ENCODE data around the gene ASB1. TPM values are rescaled to one million over a fixed set of nuclear protein-coding genes. Genes with fewer than 3 reads are reported as not detected.

Gene ASB1
- total RNA-seq, 1 donor from 2014 or later, result 12.3 TPM

DNA sequence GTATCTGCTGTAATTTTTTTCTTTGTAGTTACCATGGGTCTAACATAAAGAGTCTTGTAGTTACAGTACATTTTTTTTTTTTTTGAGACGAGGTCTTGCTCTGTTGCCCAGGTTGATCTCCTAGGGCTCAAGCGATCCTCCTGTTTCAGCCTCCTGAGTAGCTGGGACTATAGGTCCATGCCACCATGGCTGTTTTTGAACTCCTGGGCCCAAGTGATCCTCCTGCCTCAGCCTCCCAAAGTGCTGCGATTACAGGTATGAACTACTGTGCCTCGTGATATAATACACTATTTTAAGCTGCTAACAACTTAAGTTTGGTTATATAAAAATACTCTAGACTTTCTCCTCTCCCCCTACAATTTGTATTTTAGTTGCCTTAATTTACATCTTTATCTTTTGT lies 46.3 kb downstream of the ASB1 start:
- no peak for ATAC-seq

DNA sequence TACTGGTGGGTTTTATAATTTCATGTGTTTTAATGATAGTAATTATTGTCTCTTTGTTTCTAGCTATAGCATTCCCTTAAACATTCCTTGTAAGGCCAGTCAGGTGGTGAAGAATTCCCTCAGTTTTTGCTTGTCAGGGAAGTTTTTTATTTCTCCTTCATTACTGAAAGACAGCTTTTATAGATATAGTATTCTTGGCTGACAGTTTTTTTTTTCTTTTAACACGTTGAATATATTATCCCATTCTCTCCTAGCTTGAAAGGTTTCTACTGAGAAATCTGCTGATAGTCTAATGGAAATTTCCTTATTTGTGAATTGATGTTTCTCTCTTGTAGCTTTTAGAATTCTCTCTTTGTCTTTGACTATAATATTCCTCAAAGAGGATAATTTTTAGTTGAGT lies 46.8 kb downstream of the ASB1 start:
- ATAC-seq, result no peak

DNA sequence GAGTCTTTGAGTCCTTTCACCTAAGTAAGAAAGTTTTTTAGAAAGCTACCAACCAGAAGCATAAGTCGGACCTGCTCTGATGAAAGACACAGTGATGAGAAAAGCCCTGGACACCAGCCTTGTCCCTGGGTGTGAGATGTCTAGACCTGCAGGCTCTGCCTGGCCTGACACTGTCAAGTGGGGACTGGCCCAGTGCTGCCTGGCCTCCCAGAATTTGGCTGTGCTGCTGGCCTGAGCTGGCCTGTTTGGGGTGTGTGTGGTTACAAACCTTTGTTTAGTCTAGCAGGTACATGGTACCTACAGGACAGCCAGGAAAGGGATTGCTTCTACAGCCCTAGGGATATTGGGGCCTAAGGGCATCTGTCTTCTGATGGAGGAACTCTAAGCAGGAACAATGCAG lies 48.3 kb downstream of the ASB1 start:
- no peak for ATAC-seq

DNA sequence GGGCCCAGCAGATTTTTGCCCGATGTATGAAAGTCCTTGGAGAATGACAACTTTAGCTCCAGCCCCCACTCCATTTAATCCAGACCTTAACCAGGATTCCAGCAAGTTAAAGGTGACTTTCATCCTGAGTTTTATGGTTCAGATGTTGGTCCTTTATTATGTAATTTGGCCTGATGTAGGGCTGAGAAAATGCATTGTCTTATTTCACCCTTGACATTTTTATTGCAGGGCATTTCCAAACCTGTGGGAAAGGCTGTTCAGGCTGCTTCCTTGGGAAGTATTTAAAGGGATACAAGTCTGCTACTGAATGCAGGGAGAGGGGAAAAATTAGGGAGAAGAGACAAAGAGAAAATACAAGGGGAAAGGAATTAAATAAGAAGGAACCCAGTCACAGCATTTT lies 48.8 kb downstream of the ASB1 start:
- ATAC-seq, result no peak

DNA sequence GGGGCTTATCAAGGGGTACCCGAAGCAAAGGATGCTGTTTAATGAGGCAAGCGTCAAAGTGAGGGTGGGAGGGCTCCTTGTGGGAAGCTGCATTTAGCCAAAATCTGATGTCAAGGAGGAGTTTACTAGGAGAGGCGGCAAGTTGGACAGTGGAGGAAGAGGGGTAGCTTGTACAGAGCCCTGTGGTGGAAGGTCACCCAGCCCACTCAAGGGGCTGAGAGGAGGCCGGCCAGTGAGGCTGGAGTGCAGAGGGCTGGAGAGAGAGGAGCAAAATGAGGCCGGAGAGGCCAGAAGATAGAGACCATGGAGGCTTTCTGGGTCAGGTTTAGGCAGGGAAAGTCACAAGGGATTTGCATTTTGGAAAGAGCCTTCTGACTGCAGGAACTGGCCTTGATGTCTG lies 49.5 kb downstream of the ASB1 start:
- no peak for ATAC-seq

DNA sequence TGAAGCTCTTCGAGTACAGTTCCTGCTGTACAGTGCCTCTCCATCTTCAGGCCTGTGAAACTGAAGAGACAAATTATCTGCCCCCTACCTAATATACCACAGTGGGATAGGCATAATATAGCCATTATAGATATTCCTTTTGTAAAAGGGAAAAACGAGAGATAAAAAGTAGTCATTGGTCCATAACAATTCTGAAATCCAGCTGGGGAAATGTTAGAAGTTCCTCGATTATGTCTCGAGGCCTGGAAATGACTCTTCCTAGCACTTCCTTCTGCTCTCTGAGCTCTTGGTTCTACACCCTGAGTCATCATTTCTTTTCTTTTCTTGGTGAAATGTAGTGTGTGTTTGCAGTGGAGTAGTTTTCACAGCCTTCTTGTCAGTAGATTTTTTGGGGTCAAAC lies 51.5 kb downstream of the ASB1 start:
- no peak for ATAC-seq

DNA sequence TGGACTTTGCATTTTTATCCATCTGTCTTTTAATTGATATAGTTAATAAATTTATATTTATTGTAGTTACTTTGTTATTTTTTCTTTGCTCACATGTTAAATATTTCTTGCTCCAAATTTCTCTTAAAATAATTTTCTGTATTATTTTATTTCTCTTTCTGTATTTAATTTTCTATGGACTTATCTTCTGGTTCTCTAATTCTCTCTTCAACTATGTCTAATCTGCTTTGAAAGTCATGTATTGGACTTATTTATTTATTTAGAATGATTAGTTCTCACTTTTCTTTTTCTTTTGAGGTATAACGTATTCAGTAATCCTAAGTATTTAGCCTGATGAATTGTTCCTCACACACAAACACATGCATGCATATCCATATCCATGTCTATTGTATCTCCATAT lies 53.1 kb downstream of the ASB1 start:
- ATAC-seq, result no peak

DNA sequence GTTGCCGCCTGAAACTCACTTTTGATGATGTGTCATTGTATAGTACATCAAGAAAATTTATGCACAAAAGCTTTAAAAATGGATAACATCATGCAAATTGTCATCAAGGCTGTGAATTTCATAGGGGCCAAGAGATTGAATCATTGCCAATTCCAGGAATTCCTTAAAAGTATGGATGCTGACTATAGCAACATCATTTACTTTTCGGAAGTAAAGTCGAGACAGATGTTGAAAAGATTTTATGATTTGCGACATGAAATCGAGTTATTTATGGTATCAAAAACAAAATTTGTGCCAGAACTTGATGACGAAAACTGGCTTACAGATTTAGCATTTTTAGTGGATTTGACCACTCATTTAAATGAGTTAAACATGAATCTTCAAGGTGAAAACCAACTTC lies 56.3 kb downstream of the ASB1 start:
- no peak for ATAC-seq

DNA sequence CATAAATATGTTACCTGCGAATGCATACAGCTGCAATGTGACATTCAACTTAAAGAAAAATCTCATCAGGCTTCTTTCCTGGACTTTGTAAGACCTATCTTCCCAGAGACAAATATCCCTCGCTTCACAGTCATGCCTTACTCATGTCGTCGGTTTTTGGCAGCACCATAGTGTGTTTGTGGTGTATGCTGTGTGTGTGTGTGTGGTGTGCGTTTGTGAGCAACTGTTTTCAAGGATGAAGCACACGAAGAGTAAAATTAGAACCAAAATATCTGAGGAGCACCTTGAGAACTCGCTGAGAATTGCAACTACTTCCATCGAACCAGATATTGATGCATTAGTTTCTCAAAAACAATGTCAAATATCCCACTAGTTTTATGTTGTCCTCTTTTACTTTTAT lies 56.9 kb downstream of the ASB1 start:
- no peak for ATAC-seq

DNA sequence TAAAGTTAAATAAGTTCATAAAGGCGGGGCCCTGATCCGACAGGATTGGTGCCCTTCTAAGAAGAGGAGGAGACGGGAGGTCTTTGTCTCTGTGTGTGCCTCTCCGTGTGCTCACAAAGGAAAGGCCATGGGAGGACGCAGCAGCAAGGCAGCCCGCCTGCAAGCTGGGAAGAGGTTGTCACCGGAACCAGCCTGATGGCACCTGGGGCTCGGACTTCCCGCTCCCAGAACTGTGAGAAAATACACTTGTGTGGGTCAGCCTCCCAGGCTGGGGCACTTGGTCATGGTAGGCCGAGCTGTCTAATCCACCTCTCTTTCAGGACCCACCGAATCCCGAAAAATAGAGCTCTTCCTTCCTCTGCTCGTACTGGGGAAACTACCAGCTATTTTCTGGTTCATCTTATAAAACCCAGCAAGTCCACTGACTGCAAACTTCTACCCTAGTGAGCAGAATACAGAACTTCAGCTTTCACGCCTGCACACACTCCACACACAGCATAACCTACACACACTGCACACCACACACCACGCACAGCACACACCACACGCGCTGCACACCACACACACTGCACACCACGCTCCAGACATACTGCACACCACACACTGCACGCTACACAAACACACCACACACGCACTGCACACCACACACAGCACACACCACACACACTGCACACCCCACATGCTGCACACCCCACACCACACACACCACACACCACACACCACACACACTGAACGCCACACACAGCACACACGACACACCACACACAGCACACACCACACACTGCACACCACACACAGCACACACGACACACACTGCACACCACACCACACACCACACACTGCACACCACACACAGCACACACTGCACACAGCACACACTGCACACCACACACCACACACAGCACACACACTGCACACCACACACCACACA lies 58.1 kb downstream of the ASB1 start:
- no peak for ATAC-seq

DNA sequence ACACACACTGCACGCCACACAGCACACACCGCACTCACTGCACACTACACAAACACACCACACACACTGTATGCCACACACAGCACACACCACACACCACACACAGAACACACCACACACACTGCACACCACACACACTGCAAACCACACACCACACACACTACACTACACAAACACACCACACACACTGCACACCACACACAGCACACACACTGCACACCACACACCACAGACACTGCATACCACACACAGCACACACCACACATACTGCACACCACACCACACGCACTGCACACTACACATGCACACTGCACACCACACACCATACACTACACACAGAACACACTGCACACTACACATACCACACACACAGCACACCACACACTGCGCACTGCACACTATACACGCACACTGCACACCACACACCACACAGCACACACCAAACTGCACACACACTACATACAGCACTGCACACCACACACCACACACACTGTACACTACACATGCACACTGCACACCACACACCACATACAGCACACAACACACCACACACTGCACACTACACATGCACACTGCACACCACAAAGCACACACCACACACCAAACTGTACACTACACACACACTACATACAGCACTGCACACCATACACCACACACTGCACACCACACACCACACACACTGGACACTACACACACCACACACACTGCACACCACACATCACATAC lies 59.6 kb downstream of the ASB1 start:
- no peak for ATAC-seq

DNA sequence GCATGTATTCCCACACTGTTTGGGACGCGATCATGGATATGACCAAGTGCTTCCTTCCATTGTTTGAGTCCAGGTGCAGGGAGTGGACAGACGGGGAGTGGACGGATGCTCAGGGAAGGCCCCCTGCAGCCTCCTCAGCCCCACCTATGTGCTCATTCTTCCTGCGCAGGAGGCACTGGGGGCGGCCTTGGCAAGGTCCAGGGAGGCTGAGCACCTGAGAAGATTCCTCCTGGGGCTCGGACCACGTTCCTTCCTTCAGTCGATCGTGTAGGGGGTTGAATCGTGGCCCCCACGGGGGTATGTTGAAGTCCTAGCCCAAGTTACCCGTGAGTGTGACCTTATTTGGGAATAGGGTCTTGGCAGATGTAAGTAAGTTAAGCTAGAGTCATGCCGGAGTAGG lies 60.4 kb downstream of the ASB1 start:
- ATAC-seq, result no peak

DNA sequence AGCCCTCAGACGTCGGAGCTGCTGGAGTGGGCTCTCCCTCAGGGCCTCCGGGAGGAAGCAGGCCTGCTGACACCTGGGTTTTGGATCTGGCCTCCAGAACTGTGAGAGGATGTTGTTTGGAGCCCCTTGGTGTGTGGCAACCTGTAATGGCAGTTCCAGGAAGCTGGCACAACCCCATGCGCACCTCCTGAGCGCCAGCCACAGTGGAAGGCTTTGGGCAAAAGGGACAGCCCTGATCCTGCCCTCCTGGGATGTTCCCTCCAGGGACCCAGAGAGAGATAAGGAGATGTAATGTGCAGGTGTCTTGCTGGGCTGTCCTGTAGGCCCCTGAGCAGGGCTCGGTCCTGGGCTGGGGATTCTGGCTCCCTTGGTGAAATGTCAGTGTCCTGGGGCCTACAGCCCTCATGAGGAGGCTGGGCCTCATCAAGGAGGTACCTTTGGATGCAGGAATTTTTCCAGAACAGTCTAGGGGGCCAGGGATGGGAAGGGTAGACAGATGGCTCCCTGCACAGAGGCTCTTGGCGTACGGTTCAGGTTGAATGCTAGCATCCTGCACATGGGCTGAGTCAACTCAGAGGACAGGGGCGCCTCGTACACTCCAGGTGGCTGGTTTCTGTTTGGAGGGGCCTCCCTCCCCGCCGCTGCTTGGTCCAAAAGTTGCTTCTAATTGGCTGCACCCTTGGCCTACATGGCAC lies 61.1 kb downstream of the ASB1 start:
- ATAC-seq, result no peak

DNA sequence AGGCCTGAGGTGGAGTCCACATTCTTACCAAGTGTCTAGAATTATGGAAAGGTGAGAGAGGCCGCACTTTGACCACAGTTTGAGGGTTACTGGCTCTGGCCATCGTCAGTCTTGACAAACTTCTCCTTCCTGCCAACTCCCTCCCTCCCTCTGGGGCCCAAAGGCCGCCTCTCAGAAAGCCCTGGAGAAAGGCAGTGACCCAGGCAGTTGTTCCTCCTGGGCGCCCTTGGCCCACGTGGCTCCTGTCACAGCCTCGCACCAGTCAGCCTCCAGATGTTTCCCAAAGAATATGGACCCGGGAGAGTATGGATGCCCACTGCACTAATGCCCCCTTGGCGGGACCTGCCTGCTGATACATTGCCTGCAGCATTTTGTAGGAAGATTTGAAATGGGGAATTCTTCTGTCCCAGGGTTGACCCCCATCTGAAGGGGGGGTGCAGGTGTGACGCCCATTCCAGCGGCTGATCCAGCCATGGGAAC lies 61.7 kb downstream of the ASB1 start:
- ATAC-seq, result no peak

DNA sequence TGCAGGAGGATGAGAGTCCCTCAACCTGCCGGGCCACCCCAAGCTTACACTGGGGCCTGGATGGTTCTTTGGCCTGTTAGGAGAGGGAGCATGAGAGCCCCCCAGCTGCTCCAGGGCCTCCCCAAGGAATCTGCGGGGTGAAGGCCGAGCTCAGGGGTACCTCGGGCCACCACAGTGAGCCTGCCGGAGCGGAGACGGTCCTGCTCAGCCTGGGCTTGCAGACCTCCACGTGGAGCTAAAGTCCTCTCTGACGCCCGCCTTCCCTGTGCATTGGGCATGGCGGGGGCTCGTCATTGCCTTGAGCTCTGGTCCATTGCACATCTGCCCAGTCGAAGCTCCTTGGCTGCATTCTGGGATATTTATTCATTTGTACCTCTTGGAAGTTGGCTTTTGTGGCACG lies 62.7 kb downstream of the ASB1 start:
- no peak for ATAC-seq

DNA sequence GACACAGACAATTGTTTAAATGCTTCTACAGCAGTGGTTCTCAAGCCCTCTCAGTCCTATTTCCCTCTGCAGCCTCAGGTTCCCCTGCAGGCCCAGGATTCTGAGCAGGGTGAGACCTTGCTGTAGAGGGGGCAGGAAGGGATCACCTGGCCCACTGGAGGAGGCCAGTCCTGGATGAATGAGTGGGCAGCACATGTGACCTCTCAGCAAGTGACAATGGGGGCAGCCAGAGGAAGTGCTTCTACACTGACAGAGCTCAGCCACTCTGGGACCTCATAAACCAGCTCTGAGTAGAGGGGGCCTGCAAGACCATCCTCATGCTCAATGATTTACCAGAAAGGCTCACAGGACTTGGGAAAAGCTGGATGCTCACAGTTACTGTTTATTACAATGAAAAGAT lies 63.2 kb downstream of the ASB1 start:
- ATAC-seq, result no peak

DNA sequence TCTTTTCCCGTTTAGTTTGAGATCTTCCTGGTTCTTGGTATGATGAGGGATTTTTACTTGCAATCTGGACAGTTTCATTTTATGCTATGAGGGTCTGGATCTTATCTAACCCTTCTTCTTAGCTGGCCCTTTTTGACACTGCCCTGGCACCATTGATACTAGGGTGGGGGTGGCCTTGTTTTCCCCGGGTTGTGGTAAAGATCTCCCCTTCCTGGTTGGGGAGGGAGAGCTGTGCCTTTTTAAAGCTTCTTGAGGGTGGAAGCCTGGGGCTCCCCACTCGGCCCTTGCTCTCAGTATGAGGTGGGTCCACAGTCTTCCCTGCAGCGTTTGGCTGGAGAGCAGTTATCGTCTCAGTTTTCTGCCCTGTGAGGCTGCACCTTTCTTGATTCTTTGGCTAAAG lies 66.1 kb downstream of the ASB1 start:
- ATAC-seq, result no peak

DNA sequence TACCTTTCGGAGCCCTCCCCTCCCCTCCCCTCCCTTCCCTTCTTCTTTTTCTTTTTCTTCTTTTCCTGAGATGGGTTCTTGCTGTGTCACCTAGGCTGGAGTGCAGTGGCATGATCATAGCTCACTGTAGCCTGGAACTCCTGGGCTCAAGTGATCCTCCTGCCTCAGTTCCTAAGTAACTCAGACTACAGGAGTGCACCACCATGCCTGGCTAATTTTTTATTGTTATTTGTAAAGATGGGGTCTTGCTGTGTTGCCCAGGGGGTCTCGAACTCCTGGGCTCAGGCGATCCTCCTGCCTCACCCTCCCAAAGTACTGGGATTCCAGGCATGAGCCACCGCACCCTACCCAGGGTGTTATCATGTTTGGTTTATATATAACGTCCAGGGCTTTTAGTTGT lies 66.7 kb downstream of the ASB1 start:
- no peak for ATAC-seq

DNA sequence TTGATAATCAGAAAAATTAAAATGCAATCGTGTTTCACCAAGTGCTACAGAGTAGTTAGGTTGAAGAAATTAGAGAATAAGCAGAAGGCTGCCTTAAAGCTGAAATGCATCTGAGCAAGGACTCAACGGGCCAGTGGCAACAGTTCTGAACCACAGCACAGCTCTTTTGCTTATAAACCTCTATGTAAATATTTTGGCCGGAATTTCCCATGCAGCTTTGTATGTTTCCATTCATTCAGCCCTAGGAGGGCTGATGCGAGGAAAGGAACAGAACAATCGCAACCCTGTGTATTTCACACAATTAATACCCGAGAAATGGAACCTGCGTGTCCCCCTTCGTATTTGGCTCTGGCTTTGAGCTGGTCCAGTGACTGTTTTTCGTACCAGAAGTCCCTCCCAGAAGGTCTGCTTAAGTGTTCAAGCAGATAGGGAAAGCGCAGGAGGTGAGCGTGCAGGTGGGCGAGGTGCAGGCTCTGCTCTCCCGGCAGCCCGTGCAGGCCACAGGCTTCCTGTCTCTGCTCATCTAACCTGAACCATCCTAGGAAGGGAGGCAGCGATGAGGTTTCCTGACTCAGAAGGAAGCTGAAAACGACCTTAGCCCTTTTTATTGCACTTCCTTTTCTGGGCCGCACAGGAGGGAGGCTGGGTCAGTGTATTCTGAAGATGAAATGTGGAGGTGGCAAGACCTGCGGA lies 67.3 kb downstream of the ASB1 start:
- ATAC-seq, result no peak

DNA sequence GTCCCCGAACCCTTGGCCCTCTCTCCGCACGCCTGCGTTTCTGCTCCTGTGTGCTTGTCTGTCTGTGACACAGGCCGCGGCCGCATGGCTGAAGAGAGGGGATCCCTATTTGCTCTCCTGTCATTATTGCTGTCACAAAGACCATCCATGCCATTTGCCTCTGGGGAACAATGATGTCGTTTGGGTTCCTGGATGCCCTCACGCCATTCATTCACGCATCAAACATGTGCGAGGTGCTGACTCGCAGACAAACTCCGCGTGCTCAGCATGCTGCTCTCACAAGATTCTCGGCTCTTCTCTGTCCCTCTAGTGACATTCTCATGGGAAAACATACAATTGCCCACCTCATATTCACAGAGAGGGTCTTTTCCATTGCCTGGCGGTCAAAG lies 67.8 kb downstream of the ASB1 start:
- no peak for ATAC-seq

DNA sequence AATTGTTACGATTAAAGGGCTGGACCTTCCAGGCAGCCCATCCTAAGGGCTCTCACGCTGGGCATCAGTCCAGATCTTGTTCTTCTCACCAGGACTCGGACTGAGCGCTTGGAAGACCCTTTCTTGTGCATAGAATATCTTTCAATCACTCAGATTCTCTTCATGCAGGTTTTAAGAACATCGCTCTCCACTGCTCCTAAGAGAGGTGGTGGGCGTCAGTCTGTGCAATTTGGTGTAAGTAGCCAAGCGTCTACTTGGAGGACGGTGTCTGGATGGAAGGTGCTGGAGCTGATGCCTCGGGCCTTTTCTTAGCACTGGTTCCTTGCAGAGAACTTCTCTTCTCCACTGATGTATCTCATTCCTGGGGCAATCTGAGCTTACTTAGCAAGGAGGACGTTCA lies 68.7 kb downstream of the ASB1 start:
- no peak for ATAC-seq

DNA sequence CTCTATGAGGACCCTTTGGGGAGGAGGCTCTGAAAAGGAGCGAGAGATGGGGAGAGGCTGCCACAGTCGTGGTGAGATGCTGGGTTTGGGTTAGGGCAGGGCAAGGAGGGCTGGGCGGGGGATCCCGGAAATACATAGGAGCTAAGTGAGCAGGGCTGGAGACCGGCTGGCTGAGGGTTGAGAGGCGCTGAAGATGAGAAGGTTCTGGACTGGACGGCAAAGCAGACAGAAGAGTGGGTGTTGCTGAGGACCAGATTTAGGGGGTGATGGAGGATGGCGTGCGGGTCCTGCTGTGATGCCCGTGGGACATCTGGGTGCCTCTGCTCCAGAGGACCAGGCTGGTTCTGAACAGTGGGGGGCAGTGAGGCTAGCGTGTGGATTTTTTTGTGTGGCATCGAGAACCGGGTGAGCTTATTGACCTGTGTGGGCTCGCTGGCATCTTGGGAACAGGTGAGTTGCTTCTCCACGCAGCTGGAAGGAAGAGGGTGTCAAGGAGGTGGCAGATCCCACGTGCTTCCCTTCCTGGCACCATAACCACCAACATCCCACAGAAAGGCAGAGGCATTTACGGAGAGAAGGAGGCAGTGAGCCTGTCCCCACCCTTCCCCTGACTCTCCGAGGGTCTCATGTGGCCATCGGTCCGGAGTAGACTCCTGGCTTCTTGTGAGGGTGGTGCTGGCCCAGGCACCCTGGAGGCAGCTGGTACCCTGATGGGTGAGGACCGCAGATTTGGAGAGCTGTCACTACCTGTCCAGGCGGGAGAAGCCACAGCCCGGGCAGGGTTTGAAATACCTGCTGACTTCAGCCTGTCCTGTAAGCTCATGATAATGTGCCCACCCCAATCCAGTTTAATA lies 70.3 kb downstream of the ASB1 start:
- no peak for ATAC-seq
